HEK293T (cell line): Measurements from ENCODE around the gene SLCO4A1.

Experiments
- CTCF ChIA-PET: fragments of 350-600 bp; formaldehyde crosslinking; extraction: SDS; loops from one replicate; lab custom pipeline; 2021; ENCODE audit warnings: antibody characterized with exemption, inconsistent platforms; lab: Yijun Ruan, JAX
- POLR2A ChIA-PET: fragments of 350-600 bp; formaldehyde crosslinking; extraction: SDS; loops from one replicate; lab custom pipeline; 2020; ENCODE audit warnings: antibody characterized with exemption, inconsistent platforms; lab: Yijun Ruan, JAX
- DNase-seq: peaks from one replicate; pipeline ENCODE4 v3.0.0; 2012; ENCODE audit warnings: mixed read lengths; ENCODE audit errors: extremely low spot score
- ARNT ChIP-seq: fragments of 450-650 bp; IDR thresholded peaks from 2 replicates; pipeline ENCODE4 v1.6.1; 2017; ENCODE audit warnings: mild to moderate bottlenecking
- BHLHE40 ChIP-seq: fragments of 450-650 bp; IDR thresholded peaks from 2 replicates; pipeline ENCODE4 v1.6.1; 2016; ENCODE audit warnings: mild to moderate bottlenecking, moderate library complexity, borderline replicate concordance
- CTBP1 ChIP-seq: fragments of 450-650 bp; IDR thresholded peaks from 2 replicates; pipeline ENCODE4 v1.6.1; 2016; ENCODE audit warnings: borderline replicate concordance
- ELF4 ChIP-seq: fragments of 450-650 bp; IDR thresholded peaks from 2 replicates; pipeline ENCODE4 v1.6.1; 2017; ENCODE audit warnings: antibody characterized with exemption
- FOXA1 ChIP-seq: fragments of 450-650 bp; IDR thresholded peaks from 2 replicates; pipeline ENCODE4 v1.6.1; 2016; ENCODE audit warnings: mild to moderate bottlenecking
- FOXK2 ChIP-seq: fragments of 450-650 bp; IDR thresholded peaks from 2 replicates; pipeline ENCODE4 v1.6.1; 2016; ENCODE audit warnings: mild to moderate bottlenecking
- FOXM1 ChIP-seq: fragments of 450-650 bp; IDR thresholded peaks from 2 replicates; pipeline ENCODE4 v1.6.1; 2017; ENCODE audit warnings: mild to moderate bottlenecking, borderline replicate concordance
- HDGF ChIP-seq: fragments of 450-650 bp; IDR thresholded peaks from 2 replicates; pipeline ENCODE4 v1.6.1; 2017; ENCODE audit warnings: antibody characterized with exemption, borderline replicate concordance
- L3MBTL2 ChIP-seq: fragments of 450-650 bp; conservative IDR thresholded peaks from 2 replicates; pipeline ENCODE4 v1.6.1; 2016; ENCODE audit warnings: mild to moderate bottlenecking
- LEF1 ChIP-seq: fragments of 450-650 bp; IDR thresholded peaks from 2 replicates; pipeline ENCODE4 v1.6.1; 2017; ENCODE audit warnings: mild to moderate bottlenecking, borderline replicate concordance
- NFRKB ChIP-seq: fragments of 450-650 bp; IDR thresholded peaks from 2 replicates; pipeline ENCODE4 v1.6.1; 2016; ENCODE audit warnings: mild to moderate bottlenecking, moderate library complexity
- SP1 ChIP-seq: fragments of 450-650 bp; IDR thresholded peaks from 2 replicates; pipeline ENCODE4 v1.6.1; 2017
- SUZ12 ChIP-seq: fragments of 450-650 bp; IDR thresholded peaks from 2 replicates; pipeline ENCODE4 v1.6.1; 2016; ENCODE audit warnings: mild to moderate bottlenecking
- TARDBP ChIP-seq: fragments of 450-650 bp; IDR thresholded peaks from 2 replicates; pipeline ENCODE4 v1.6.1; 2016
- ZNF384 ChIP-seq: fragments of 450-650 bp; IDR thresholded peaks from 2 replicates; pipeline ENCODE4 v1.6.1; 2016
- TF ChIP-seq, protein P1 (sequence below): fragments of 450-650 bp; IDR thresholded peaks from 2 replicates; pipeline ENCODE4 v1.6.1; 2016

Gene SLCO4A1

DNA sequence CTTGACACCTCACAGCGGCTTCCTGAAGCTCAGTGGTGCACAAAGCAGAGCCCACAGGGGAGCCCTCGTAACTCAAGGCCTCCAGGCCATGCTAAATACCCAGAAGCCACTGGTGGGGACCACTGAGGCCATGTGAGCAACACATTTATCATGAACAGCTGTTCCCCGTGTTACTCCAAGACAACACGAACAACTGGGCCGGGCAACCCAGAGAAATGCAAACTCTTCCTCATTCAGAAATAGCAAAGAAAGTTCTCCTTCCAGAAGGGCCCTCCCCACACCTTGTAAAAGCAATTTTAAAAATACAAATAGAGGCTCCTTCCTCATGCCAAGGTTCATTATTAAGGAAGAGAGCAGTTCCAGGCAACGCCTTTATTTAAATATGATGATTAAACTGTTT is 36.3 kb upstream of the SLCO4A1 start:
- ChIA-PET POLR2A (no interaction called here), CTCF (interaction anchor here (1.7 kb wide), 1 partner anchor 12 kb away, joined by 5 read pairs; no protein-coding TSS in a partner anchor)
- DNase-seq, result no peak
- no peak for TF ChIP-seq CTBP1
- no peak for TF ChIP-seq SUZ12
- TF ChIP-seq HDGF, result no peak
- TF ChIP-seq ARNT, result no peak
- TF ChIP-seq LEF1, result no peak
- TF ChIP-seq FOXM1, result no peak
- TF ChIP-seq, protein P1, sequence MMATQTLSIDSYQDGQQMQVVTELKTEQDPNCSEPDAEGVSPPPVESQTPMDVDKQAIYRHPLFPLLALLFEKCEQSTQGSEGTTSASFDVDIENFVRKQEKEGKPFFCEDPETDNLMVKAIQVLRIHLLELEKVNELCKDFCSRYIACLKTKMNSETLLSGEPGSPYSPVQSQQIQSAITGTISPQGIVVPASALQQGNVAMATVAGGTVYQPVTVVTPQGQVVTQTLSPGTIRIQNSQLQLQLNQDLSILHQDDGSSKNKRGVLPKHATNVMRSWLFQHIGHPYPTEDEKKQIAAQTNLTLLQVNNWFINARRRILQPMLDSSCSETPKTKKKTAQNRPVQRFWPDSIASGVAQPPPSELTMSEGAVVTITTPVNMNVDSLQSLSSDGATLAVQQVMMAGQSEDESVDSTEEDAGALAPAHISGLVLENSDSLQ, result no peak
- TF ChIP-seq NFRKB, result no peak
- no peak for TF ChIP-seq FOXA1
- TF ChIP-seq SP1, result no peak

DNA sequence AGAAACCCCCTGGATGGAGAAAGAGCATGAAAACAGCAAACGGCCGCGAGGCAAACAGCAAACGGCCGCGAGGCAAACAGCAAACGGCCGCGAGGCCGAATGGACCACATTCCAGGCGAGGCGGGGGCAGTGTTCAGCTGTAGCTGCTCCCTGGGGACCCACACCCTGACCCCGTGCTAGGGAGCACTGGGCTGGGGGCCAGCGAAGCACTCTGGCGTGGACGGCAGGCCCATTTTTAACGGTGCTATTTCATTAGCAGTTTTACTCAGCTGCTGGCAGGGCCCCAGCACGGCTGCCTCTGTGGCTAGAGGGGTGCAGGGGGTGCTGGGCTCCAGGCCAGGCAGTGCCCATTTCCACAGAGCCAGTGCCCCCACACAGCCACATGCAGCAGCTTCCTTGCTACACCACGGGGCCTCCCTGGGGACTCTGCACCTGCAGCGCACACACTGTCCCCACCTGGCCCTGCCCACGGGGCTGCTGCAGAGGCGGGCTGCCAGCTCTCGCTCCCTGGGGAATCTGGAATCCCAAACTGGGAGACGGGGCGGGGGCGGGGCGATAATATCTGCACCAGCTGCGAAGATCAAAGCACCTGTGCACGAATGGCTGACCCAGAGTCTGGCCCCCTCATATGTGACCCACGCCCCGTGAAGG is 35.6 kb upstream of the SLCO4A1 start:
- CTCF ChIA-PET, result interaction anchor here (1.7 kb wide), 1 partner anchor 13 kb away, joined by 5 read pairs; no protein-coding TSS in a partner anchor
- no peak for DNase-seq
- POLR2A ChIA-PET, result no interaction called here
- no peak for TF ChIP-seq FOXA1
- no peak for TF ChIP-seq HDGF
- TF ChIP-seq LEF1, result no peak
- TF ChIP-seq, protein P1, result no peak
- no peak for TF ChIP-seq BHLHE40
- no peak for TF ChIP-seq ARNT

DNA sequence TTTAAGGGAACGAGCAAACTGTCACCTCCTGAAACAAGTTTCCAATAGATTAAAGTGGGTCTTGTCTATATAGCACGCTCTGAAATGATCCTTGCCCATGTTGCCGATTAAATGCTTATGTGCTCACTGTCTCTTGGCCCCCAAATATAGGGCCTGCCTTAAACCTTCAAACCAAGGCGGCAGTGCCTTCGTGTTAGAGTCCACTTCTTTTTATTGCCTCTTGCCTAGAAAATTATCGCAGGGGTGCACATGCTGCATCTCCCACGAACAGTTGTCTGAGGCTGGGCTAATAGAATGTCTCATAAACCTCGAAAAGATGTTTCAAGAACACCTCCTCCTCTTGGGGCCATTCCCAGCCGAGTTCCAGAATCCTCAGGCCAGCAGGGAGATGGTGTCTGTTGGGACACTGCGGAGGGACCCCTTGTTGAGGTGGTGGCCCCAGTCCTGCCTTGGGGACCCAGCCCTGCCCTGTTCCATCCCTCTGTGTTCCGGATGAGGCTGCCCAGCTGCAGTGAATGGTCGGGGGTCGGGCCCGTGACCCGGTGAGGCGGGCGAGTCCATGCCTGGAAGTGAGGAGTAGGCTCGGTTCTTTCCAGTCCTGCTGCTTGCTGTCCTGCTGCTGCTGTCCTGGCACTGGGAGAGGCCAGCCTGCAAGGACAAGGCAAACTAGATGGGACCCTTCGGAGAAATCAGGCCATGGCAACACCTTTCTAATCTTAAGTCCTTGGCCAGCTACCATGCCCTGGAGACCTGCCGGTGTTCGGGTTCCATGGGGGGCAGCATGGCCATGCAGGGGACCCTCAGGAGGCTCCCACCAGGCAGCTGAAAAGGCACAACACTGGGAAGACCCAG is 34.7 kb upstream of the SLCO4A1 start:
- TF ChIP-seq, protein P1, result no peak
- TF ChIP-seq ELF4, result no peak
- TF ChIP-seq NFRKB, result no peak
- TF ChIP-seq FOXM1, result no peak
- TF ChIP-seq ZNF384, result no peak
- TF ChIP-seq TARDBP, result no peak
- TF ChIP-seq BHLHE40, result no peak
- TF ChIP-seq FOXK2, result no peak
- TF ChIP-seq ARNT, result no peak
- no peak for TF ChIP-seq HDGF
- no peak for TF ChIP-seq CTBP1
- TF ChIP-seq L3MBTL2, result no peak
- no peak for TF ChIP-seq FOXA1
- no peak for TF ChIP-seq LEF1
- TF ChIP-seq SP1, result no peak
- no peak for TF ChIP-seq SUZ12
- ChIA-PET CTCF (no interaction called here), POLR2A (no interaction called here)
- no peak for DNase-seq

DNA sequence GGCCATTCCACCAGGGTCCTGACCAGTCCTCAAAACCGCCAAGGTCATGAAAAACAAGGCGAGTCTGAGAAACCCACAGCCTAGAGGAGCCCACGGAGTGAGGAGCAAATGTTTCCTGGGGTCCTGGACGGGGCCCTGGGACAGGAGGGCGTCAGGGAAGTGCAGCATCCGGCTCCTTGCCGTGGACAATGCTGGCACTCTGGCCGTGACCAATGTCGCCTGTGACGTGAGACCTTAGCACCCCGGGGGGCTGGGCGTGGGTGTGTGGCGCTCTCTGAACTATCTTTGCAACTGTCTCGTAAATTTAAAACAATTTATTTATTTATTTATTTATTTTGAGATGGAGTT is 34.1 kb upstream of the SLCO4A1 start:
- CTCF ChIA-PET, result no interaction called here
- TF ChIP-seq FOXA1 (no peak), LEF1 (no peak), CTBP1 (no peak), ZNF384 (no peak), ARNT (no peak), L3MBTL2 (no peak), FOXM1 (no peak), TARDBP (no peak), ELF4 (no peak), BHLHE40 (no peak), SUZ12 (no peak), NFRKB (no peak), FOXK2 (no peak)
- TF ChIP-seq, protein P1, result no peak
- DNase-seq, result no peak
- POLR2A ChIA-PET, result no interaction called here

DNA sequence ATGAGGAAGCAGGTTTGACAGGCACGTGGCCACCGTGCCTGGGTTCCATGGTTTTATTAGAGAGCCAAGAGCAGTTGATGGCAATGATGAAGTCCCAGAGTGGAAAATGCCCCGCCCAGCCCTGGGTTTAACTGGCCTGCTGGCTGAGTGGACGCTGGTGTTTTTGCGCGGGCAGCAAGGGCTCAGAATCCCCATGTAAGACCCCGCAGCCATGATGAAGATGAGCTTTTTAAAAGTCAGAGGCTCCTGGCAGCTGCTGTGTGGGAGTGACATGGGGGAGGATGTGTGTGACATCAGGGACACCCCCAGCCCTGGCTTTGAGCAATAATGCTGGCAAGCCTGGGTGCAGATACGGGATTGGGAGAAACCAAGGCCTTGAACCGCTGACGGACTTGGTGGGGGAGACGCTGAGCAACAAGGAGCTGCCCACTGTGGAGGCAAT is 33.0 kb upstream of the SLCO4A1 start:
- DNase-seq, result no peak
- CTCF ChIA-PET, result interaction anchor here (0.6 kb wide), 1 partner anchor 25 kb away, joined by 3 read pairs; no protein-coding TSS in a partner anchor
- POLR2A ChIA-PET, result no interaction called here
- TF ChIP-seq ARNT (no peak), TARDBP (no peak), HDGF (no peak), FOXM1 (no peak), NFRKB (no peak), FOXK2 (no peak), ZNF384 (no peak), SUZ12 (no peak), SP1 (no peak), ELF4 (no peak), LEF1 (no peak), BHLHE40 (no peak)
- TF ChIP-seq, protein P1, result no peak
